Endothelial cell of hepatic sinusoid (primary cell): Measurements from ENCODE around the gene KLK2.
"Not testable (repeated sequence)": the region's sequence is repeated elsewhere in the genome, so short reads cannot be mapped to it uniquely, and the experiment has no call there.

Experiments used
- in situ Hi-C: cut with HindIII; loops from 2 replicates; pipeline ENCODE4 v1.10.0; 2017; ENCODE audit warnings: low sequenced_read_pairs

KLK2 gene

DNA sequence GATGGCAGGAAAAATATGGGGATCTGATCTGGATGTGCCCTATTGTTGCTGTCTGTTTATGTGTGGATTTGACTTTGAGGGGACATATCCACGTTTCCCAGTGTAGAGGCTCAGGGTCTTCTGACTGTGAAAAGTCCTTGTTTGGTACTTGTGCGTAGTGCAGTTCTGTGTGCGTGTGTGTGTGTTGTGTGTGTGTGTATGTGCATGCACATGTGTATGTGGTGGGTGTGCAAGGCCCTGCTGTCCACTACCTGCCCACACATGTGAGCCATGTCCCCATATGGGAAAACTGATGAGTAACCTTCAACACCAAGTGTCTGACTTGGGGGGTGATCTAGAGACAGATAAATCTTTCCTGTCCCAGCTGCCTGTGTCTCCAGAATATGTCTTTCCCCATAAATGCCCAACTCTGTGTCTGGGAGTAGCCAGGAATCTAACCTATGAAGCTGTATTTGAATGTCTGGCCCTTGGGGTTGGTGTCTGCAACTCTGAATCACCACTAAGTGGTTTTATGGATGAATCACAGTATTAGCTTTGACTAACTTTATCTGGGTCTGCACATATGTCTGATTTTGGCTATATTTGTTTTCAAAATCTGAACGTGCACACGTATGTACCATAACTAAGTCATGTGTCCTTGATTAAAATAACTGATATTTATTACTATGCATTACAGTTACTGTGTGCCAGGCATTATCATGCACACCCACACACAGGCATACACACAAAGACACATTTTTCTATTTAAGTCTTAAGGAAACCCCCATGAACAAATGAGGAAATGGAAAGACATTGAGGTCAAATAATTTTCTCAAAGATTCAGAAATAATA, 17.4 kb downstream of the KLK2 start:
- in situ Hi-C loops: no loop called here

DNA sequence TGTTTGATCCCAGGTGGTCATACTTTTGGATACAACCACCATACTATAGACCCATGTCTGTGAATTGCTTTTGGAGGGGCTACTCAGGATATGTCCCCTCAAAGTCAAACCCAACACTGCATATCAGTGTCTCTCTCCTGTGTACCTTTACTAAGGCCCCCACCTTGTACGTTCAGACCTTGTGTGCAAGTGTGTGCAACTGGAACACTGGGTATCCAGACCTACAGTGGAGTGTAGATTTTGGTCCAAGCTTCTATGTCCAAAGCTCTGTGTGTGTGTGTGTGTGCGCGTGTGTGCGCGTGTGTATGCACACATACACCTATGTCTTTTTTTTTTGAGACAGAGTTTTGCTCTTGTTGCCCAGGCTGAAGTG, 18.0 kb downstream of the KLK2 start:
- in situ Hi-C loops: no loop called here

DNA sequence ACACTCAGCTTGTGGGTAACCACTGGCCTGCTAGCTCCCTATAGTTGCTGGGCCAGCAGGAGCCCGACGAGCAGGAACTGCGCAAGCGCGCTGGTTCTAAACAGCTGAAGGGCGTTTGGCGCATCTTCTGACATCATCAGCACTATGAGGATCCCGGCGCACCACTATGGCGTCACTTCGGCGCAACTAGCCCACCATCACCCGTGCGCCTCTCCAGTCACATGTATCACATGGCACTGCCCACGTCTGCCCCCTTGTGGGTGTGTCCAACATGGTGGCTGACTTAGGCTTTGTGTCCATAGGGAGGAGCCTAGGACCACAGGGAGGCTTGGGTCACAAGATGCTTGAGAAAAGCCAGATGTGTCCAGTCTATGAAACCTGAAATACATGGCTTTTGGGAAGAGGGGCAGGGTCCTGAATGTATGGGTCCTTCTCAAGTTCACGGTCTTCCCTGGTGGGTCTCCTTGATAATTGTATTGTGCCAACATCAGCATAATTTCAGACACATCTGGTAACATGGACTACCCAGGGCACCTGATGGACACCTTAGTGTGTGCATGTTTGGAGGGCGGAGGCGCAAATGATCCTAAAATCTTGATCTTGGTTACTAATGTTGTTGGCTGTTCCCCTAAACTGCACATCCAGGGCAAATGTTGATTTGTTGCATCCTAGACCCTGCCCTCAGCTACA, 20.0 kb downstream of the KLK2 start:
- in situ Hi-C loops: no loop called here

DNA sequence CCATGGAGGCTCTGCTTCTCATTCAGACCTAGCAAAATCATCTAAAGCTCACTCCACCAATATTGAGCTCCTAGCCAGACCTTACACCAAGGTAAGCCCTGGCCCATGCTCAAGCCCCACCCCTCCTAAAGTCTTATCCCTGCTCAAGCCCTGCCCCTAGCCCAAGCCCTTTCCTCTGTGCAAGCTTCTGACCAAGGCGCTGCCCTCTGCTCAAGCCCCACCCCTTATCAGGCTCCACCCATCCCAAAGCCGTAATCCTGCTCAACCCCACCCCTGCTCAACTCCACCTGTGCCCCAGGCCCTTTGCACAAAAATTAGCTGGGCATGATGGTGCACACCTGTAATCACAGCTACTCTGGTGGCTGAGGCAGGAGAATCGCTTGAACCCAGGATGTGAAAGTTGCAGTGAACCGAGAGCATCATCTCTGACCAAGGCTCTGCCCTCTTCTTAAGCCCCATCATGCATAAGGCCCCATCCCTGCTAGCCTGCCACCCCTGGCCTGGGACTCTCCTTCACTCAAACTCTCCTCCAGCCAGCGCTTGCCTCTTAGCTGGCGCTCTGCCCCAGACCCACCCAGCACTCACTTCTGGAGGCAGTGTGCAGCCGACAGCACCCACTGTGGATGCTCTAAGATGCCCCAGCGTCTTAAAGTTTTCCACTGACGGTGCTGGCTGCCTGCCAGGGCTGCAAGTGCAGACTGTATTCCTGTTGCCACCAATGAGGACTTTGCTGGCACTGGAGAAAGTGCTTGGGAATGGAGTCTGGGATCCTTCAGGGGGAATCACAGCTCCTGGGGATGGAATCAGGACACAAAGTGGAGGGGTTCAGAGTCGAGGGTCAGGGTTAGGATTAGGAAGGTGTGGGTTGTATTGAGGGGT, 21.5 kb downstream of the KLK2 start:
- in situ Hi-C loops: no loop called here

DNA sequence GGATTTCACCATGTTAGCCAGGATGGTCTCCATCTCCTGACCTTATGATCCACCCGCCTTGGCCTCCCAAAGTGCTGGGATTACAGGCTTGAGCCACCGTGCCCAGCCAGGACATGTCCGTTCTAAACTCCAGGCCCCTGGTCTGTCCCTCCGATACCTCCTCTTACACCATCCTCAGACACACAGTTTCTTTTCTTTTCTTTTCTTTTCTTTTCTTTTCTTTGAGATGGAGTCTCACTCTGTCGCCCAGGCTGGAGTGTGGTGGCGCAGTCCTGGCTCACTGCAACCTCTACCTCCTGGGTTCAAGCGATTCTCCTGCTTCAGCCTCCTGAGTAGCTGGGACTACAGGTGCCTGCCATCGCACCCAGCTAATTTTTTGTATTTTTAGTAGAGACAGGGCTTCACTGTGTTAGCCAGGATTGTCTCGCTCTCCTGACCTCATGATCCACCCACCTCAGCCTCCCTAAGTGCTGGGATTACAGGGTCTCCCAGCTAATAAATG, 22.9 kb downstream of the KLK2 start:
- in situ Hi-C loops: not testable (repeated sequence)

DNA sequence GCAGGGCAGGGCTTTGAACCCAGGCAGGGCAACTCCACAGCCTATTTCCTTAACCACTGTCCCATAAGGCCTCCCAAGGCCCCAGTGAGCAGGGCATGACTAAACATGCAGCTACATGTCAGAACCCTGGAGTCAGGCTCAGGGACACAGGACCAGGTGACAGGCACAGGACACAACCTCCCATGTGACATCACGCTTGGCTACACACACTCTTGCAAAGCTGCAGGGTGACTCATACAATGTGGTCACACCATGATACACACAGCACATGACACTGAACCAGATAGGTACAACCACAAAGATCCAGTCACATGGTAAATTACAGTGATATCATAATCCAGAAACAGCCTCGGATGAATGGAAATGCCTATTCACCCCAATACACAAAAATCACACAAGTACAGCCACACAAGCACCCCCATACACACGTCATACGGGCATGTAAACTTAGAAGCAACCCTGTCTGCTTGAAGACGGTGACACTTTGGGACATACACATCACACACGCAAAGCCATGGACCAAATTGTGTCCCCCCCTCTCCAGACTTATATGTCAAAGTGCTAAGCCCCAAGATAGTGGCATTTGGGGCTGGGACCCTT, 23.5 kb downstream of the KLK2 start:
- in situ Hi-C loops: no loop called here

DNA sequence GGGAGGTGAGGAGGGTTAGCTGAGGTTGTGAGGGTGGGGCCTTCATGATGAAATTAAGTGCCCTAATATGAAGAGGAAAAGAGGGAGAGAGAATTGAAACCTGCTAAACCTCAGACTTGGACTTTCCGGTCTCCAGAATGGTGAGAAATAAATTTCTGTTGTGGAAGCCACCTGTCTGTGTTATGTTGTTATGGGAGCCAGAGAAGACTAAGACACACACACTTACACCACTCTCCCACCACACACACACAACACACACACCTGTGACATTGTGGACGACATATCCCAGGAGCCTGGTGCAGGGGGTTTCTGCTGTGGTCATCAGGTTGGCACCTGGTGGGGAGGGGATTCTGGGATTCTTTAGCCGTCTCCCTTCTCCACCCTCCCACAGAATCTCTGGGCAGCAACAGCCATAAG, 24.0 kb downstream of the KLK2 start:
- in situ Hi-C loops: no loop called here

DNA sequence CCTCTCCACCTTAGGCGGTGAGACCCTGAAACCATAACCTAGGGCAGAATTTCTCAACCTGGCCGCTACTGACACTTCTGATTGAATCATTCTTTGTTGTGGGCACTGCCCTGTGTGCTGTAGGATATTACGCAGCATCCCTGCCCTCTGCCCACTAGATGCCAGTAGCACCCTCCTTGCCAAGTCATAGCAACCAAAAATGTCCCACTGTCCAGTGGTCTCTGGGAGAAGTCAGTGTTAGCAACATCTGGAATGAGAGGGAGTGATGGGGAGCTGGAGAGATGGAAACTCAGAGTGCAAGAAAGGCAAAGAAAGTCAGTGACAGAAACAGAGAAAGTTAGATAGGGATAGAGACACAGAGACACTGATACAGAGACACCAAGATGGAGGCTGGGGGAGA, 24.4 kb downstream of the KLK2 start:
- in situ Hi-C loops: no loop called here

DNA sequence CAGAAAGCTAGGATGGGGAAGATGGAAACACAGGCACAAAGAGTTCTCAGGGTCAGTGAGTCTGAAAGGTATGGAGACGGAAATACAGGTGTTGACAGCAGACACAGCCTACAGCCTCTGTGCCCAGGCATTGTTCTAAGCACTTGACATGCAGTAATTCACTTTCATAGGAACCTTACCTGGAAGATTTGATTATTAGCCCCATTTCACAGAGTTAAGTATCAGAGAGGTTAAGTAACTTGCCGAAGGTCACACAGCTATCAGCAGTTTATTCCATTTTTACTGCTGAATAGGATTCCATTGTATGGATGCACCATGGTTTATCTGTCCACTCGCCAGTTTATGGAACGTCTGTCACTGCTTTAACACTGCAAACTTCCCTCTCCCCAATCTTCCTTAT, 24.8 kb downstream of the KLK2 start:
- in situ Hi-C loops: no loop called here

DNA sequence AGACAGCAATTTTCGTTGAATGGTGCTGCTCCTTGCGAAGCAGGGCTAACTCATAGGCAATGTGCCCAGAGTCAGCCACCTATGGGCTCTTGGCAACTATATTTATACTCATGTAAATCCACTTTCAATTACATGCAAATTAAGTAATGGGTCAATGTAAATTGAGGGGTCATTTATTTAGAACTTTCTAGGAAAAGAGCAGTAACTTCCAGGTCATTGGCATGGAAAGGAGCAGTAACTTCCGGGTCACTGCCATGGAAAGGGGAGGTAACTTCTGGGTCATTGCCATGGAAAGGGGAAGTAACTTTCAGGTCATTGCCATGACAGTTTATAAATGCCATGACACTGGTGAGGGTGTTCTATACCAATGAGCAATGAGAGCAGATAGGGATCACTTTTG, 26.3 kb downstream of the KLK2 start:
- in situ Hi-C loops: no loop called here

DNA sequence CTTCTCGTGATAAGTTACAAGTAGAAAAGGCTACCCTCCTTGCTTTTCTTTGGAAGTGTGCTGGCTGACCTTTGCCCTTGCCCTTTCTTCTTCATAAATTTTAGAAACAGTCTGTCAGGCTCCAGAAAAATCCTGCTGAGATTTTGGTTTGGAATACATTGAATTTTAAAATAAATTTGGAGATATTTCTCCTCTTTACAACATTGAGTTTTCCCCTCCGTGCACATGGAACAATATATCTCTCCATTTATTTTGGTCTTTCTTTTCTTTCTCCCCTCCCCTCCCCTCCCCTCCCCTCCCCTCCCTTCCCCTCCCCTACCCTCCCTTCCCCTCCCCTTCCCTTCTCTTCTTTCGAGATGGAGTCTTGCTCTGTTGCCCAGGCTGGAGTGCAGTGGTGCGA, 29.4 kb downstream of the KLK2 start:
- in situ Hi-C loops: no loop called here

DNA sequence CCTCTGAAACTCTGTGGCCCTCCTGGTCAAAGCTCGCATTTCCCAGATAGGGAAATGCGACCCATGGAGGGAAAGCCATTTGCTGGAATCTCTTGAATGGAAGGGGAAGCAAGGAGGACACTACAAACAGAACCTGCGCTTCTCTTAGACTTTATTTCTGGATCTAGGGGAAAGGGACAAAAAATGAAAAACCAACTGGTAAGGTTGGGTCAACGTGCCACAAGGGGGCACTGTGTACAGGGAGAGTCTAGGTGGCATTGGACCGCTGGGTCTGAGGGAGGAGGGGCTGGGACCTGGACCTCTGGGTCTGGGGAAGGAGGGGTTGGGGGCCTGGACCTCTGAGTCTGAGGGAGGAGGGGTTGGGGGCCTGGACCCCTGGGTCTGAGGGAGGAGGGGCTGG, 33.0 kb downstream of the KLK2 start:
- in situ Hi-C loops: no loop called here

DNA sequence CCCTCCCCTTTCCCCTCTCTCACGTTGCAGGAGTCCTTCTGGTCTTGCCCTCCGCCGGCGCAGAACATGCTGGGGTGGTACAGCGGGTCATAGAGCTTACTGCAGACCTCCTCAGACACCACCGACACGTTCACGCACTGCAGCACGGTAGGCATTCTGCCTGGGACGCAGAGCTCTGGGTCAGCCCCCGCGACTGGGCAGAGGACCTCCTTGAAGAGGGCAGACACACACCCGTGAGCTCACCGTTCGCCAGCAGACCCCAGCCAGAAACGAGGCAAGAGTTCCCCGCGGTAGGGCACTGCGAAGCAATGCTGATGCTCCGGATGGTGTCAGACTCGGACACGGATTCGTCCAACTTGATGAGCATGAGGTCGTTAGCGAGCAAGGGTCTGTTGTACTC, 35.1 kb downstream of the KLK2 start:
- in situ Hi-C loops: no loop called here

DNA sequence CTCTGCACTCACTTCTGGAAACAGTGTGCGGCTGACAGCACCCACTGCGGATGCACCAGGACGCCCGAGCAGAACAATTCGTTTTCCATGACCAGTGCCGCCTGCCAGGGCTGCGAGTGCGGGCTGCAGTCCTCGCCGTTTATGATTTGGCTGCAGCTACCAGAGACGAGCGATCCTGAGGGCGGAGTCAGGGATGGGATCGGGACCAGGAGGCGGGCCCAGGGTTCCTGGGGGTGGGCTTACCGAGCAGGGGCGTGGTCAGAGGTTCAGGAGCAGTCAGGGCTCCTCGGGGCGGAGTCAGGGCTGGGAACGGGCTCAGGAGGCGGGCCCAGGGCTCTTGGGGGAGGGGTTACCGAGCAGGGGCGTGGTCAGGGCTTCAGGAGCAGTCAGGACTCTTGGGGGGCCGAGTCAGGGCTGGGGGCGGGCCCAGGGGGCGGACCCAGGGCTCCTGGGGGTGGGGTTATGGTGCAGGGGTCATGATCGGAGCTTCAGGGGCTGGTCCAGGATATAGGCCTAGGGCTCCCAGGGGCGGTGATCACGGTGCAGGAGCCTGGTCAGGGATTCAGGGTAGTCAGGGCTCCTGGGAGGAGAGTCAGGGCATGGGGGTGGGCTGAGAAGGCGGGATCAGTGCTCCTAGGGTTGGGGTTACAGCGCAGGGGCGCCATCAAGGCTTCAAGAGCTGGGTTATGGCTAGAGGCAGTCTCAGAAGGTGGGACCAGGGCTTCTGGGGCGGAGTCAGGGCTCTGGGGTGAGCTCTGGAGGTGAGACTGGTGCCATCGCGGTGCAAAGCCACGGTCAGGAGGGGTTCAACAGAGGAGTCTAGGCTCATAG, 36.2 kb downstream of the KLK2 start:
- in situ Hi-C loops: no loop called here

DNA sequence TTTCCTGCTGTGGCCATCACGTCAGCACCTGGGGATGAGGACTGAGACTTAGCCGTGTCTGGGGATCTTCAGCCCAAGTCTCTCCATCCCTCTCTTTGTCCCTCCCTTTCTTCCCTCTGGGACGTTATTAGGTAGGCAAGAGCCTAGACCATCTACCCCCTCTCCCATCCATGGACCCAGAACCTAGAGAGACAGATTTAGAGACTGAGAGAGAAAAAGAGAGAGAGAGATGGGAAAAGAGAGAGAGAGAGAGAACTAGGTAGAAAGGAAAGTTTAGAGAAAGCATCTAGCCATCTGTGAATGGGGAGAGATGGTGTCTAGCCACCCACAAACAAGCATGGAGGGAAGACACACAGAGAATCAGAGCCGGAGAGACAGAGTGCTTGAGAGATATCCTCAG, 37.5 kb downstream of the KLK2 start:
- in situ Hi-C loops: no loop called here

DNA sequence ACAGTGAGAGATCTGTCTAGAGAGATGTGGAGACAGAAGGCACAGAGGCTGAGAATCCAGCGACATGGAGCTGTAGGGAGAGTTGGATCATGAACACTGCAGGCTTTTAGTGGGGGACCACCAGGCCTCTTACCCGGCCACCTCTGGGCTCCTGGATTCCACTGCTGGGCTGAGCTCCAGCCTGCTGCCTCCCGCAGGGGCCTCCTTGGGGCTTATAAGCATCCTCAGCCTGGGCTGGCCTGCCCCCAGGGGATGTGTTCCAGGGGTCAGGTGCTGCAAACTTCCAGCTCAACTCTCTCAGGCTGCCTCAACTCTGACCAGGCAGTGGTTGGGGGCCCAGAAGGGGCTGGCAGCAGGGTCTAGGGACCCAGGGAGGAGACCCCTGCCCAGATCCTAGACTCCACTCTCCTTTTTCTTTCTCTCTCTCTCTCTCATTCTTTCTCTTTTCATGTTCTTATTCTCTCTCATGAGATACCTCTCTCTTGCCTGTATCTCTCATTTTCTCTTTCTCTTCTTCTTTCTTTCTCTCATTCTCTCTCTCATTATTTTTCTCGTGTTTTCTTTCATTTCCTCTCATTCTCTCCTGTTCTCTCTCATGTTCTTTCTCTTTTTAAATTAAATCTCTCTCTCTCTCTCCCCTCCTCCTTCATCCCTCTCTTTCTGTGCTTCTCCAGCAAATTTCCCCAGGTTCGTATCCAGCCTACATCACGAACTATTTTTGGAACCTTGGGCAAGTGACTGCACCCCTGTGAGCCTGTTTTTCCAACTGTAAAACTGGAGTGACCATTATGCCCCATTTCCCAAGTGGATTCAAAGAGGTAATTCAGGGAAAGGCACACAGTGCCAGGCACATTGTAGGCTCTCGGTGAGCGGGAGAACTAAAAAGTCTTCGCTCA, 38.2 kb downstream of the KLK2 start, which contains the start of gene KLK4:
Gene KLK4 (minus strand): TSS at position 190 of the 896 bp plus-strand sequence. CDS start 657 bp downstream, outside the sequence.
- in situ Hi-C loops: no loop called here

DNA sequence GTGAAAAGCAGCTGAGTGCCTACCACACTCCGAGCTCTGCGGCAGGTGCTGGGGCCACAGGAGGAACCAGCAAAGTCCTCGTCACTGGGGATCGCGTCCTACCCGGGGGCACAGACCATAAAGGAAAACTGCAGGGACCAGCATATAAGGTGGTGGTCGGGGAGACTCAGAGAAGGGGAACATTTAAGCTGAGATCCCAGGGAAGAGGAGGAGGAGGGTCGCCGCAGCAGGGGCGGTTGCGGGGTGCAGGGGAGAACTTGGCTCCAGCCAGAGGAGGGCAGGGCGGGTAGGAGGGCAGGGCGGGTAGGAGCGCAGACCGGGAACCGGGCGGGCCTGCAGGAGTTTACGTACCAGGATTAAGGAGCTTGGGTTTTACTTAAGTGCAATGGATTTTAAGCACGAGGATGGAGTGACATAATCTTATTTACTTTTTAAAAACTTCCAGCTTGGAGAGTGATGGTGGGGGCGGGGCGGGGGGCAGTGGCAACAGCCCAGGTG, 38.9 kb downstream of the KLK2 start:
- in situ Hi-C loops: no loop called here
